Measurements from ENCODE around the gene NEBL.
"Not testable (repeated sequence)": the region's sequence is repeated elsewhere in the genome, so short reads cannot be mapped to it uniquely, and the experiment has no call there.

Gene NEBL

DNA sequence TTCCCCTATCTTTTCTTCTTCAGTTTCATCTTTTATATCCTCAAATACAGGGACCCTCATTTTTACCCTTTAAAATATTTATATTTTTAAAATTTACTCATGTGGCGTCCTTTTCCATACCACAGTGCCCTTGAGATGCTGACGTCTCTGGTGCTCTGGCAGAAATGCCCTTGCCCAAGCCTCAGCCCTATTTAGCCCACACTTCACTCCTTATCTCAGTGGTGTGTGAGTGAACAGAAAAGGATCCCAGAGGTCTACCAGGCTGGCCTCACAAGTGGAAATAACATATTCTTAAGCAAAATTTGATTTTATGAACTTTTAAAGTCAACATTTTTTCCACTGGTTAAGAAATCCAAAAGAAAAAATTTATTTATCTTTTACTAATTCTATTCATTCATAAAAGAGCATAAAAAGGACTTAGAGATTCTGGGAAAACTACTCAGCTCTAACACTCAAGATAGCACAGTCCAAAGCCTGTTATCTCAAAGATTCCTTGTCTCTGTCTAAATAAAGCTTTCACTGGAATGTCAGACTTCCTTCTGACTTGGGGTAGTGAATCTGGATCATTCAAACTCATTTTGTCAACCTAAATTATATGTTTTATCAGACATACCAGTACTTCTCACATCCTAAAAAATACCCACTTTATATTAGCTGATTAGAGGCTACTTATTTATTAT, at the start of gene NEBL:
Gene NEBL (minus strand): TSS at position 166 of the 680 bp plus-strand sequence. CDS start 106 bp downstream, at position 60.
- no peak for DNase-seq

- DNase-seq = no peak
These were observed 48.6 kb upstream of the NEBL start for GRCh38 chr10:20945546-20946332.

DNA sequence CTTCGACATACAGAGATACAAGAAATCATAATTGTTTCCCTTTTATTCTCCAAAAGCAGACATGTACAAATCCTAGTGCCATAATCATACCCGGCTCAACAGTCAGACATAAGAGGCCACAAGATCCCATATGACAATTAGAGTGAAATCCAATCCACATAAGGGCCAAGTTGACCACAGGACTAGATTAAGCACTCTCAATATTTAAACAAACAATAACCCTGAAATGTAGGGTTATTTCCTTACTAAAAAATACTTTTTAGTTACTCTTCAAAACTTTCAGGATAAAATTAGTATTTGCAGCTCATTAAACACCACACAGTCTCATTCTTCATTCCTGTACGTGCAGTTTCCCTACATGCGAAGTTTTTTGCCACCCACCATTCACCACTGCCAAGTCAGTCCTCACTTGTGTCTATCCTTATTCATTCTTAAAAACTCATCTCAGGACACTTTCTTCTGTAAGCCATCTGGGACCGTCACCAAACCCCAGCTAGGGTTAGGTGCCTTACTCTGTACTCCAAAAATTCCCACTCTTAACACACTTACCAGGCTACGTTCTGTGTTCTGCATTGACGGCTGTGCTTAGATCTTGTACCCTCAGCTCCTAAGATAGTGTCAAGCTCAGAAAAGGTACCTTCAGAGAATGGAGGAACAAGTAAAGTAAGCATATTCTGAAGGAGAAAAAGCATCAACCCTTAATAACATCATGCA, 47.8 kb upstream of the NEBL start:
- DNase-seq = no peak

GRCh38 chr10:20939414-20939813, 42.3 kb upstream of the NEBL start:
- DNase-seq = not testable (repeated sequence)

GRCh38 chr10:20936396-20936795, 39.3 kb upstream of the NEBL start:
- no peak for DNase-seq

- DNase-seq = no peak
These were observed 38.8 kb upstream of the NEBL start for GRCh38 chr10:20935931-20936330.

DNA sequence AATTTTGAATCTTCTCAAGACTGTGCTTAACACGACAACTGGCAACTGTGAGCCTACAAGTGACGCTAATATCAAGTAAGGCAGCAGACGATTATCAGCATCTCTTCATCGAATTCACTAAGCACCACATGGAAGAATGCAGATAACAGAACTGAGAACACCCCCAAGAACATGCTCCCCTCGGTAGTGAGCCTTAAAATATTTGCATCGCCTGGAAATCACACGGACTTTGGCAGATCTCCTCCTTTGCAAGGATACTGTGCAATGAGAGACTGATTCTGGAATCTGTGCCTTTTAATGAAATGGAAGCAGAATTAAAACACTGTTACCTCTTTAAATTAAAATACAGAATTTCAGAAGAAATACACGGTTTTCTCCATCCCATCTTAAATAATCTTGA, 38.2 kb upstream of the NEBL start:
- no peak for DNase-seq

- no peak for DNase-seq
These were observed 36.6 kb upstream of the NEBL start for GRCh38 chr10:20933705-20934104.

DNA sequence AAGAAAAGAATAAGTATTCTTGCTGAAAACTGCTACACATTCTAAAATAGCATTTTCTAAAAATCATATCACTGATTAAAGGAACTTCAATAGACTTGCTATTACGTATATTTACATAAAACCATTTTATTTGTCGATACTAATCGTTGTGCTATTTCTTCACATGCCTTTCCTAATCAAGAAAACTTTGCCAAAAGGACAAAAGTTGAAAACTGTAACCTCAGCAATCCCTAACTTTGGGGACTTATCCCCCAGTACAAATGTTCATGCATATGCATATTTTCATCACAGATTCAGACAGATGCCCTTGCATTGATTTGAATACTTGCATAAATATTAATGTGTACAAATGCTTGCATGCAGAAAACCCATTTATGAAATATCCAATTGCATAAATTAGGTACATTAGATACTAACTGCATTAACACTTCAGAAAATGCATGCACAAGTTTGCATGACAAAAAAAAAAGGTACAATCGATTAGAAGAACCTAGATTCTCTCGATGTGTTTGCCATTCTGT, 35.6 kb upstream of the NEBL start:
- no peak for DNase-seq

GRCh38 chr10:20931156-20931795, 34.2 kb upstream of the NEBL start:
- DNase-seq = no peak

GRCh38 chr10:20927456-20927855, 30.3 kb upstream of the NEBL start:
- DNase-seq = no peak

DNA sequence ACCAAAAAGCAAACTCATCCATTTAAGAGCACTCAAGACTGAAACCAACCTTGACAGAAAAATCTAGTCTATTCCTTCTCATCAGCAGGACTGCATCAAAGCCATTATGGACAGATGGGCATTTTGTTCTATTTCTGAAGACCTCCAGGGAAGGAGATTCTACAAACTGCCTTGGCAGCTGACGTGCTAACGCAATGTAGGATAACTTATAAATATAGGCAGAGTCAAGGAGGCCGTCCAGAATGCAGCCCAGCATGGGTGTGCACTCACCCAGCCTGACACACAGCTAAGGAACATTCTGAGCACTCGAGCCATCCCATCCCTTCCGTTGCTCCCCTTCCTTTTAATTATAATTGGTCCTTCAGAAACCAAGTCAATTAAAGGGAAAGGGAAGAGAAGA, 25.3 kb upstream of the NEBL start:
- no peak for DNase-seq

DNA sequence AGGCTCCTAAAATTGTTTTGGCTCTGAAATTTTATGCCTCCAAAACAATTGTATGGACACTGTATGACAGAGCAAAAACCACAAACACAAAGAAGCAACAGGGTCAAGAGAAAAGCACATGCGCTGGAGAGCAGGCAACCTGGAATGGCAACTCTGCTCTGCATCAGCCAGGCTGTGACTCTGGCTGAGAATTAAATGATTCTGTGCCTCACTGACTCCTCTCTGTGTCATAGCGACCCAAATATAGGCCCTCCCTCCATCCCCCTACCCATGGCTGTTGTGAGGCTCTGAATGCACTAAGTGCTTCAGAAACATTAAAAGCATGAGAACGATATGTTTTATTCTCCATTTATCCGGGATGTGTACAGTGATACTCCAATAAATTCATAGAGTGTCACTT, 24.9 kb upstream of the NEBL start:
- no peak for DNase-seq

GRCh38 chr10:20920061-20920460, 22.9 kb upstream of the NEBL start:
- DNase-seq = no peak

DNA sequence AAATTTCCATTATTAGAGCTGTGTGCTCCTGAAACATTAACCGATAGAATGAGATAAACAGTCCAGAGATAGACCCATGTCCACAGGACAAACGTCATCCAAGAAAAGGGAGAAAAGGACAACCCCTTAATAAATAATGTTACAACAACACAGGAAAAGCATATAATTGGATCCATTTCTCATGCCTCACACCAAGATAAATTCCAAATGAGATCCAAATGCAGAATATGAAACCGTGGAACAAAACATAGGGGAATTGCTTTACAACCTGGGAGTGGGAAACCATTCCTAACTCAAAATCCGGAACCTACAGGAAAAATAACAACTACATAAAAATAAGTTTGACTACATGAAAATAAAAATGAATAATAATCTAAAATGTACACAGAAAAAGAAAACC, 22.4 kb upstream of the NEBL start:
- DNase-seq = no peak

DNA sequence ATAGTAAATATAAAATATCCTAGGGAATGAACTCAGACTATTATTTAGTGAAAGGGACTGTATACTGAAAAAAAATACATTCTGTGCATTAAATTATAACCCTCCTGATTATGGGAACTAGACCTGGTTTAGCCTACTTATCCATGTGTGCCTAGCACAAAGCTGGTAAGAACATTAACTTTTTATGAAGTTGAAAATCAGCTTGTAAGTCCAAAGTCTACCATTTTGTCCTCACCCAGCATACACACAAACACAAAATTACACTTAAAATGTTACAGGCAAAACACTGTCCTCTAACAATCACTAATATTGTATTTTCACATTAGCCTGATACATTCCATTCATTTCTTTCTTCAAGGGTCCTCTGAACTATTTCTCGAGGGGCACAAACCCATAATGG, 19.9 kb upstream of the NEBL start:
- DNase-seq = no peak

DNA sequence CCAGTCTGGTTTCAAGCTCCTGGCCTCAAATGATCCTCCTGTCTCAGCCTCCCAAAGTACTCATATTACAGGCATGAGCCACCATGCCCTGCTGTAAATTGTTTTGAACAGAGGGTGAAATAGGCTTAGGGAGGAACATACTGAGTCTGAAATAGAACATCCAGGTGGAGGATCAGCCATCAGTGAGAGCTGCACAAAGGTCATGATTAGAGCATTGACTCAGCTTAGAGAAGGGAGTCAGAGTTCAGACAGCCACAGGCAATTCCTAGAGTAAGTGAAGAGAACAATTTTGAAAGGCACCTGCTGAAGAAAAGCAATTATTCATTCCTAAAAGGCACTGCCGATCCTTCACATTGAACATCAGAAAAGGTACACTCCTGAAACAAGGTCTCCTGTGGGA, 15.9 kb upstream of the NEBL start:
- no peak for DNase-seq

- DNase-seq = no peak
These were observed 14.5 kb upstream of the NEBL start for GRCh38 chr10:20911626-20912025.

- DNase-seq = no peak
These were observed 12.7 kb upstream of the NEBL start for GRCh38 chr10:20909801-20910200.

DNA sequence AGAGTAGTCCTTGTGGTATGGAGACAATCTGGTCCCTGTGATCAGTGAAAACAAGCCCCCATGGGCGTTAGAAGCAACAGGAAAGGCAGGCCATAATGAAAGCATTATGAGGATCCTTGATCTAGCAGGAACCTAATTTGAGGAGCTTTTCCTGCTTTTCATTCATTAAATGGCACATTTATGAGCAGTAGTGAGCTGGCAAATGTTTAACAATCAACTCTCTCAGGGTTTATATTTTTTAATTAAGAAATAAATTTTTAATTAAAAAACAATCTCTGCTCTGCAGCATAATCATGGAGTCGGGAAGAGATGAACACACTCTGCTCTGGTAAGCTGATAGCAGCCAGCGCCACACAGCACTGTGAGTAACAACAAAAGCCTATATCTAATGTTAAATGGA, 11.3 kb upstream of the NEBL start:
- DNase-seq = no peak

DNA sequence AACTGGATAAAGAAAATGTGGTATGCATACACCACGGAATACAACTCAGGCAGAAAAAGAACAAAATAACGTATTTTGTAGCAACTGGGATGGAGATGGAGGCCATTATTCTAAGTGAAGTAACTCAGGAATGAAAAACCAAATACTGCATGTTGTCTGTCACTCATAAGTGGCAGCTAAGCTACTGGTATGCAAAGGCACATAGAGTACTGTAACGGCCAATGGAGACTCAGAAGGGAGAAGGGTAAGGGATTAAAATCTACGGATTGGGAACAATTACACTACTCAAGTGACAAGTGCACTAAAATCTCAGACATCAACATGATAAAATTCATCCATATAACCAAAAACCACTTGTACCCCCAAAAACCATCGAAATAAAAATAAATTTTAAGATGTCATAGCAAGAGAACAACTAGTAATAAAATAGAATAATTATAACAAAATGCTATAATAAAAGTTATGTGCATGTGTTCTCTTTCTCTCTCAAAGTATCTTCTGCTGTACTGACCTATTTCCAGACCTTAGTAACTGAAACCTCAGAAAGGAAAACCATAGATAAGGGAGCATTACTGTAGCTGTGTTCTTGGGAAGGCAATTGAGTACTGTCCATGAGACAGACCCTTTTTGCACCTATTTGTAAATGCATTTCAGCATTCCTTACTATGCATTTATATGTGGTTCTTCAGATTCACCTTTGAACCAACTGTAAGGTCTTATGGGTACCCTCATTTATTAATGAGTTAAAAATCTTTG, 6.7 kb upstream of the NEBL start:
- no peak for DNase-seq

GRCh38 chr10:20901110-20901509, 4.0 kb upstream of the NEBL start:
- DNase-seq = no peak
